Tibial nerve (tissue), 3 donors: ENCODE data around the gene ADAMTSL1.

ENCODE experiments used
- POLR2A ChIP-seq, 2 donors: fragments of 450-650 bp; IDR thresholded peaks; one replicate each; pipeline ENCODE4 v1.6.1; 2017; ENCODE audit warnings: antibody characterized with exemption in 2 of 2, mild to moderate bottlenecking in 2 of 2, moderate library complexity in 2 of 2
- TF ChIP-seq, protein P1 (sequence below), 5 experiments: fragments of 200-600 bp in 3 of 5; fragments of 450-650 bp in 2 of 5; sonication (generic) in 3 of 5; IDR thresholded peaks; one replicate each; pipeline ENCODE4 v1.5.1; 2016 to 2019; ENCODE audit warnings: antibody characterized with exemption in 5 of 5, mild to moderate bottlenecking in 3 of 5, moderate library complexity in 2 of 5

DNA sequence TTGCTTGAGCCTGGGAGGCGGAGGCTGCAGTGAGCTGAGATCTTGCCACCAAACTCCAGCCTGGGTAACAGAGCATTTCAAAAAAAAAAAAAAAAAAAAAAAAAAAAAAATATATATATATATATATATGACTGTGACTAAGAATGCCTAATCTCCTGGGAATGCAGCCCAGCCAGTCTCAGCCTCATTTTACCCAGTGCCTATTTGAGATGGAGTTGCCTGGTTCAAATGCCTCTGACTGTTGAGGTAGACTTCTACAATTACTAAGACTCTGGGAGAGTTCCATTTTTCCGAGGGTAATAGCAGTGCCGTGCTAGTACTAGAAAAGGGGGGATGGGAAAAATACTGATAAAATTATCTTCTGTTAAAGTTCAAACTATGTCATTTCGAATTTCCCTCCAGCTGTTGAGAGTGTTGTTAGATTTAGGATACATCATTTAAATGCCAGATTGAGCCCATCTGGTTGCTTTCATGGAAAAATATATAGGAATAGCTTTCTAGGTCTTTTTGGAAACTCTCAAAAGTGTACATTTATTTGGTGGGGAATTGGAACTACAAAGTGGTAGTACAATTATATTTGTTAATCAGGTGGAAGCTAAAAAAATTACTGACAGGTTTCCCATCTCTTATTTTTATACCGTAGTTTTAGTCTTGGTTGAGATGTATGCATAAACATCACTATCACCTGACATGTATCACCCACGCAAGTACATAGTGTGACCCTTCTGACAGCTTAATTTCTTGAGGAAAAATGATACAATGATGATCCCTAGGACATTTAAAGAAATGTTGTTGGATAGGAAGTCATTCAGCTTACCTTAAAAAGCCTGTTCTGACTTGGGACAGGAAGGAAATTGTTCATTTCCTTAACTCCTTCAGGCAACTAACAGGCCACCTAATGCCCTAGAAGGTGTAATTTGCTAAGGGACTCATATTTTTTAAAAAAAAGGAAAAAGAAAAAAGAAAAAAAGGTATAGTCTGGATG, 214.9 kb downstream of the ADAMTSL1 start:
- TF ChIP-seq, protein P1, sequence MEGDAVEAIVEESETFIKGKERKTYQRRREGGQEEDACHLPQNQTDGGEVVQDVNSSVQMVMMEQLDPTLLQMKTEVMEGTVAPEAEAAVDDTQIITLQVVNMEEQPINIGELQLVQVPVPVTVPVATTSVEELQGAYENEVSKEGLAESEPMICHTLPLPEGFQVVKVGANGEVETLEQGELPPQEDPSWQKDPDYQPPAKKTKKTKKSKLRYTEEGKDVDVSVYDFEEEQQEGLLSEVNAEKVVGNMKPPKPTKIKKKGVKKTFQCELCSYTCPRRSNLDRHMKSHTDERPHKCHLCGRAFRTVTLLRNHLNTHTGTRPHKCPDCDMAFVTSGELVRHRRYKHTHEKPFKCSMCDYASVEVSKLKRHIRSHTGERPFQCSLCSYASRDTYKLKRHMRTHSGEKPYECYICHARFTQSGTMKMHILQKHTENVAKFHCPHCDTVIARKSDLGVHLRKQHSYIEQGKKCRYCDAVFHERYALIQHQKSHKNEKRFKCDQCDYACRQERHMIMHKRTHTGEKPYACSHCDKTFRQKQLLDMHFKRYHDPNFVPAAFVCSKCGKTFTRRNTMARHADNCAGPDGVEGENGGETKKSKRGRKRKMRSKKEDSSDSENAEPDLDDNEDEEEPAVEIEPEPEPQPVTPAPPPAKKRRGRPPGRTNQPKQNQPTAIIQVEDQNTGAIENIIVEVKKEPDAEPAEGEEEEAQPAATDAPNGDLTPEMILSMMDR (IDR thresholded peaks at IDR 0.05) = no peak
- TF ChIP-seq POLR2A (IDR thresholded peaks at IDR 0.05) = no peak
